GM21381 (cell line): Measurements from ENCODE around the gene PRSS16.
"Not testable (repeated sequence)": the region's sequence is repeated elsewhere in the genome, so short reads cannot be mapped to it uniquely, and the experiment has no call there.

Experiments
- ATAC-seq: cut with Tn5 transposase; IDR thresholded peaks from one replicate; pipeline ENCODE4 v1.9.1; 2021; ENCODE audit warnings: mild to moderate bottlenecking, moderate library complexity; ENCODE audit not compliant: unreplicated experiment

PRSS16 gene

GRCh38 chr6:27242589-27243265, 4.8 kb upstream of the PRSS16 start:
- ATAC-seq = no peak

GRCh38 chr6:27248783-27249182, 1.3 kb downstream of the PRSS16 start:
- ATAC-seq = no peak

GRCh38 chr6:27250277-27251111, 3.0 kb downstream of the PRSS16 start:
- no peak for ATAC-seq

GRCh38 chr6:27251112-27251605, 3.7 kb downstream of the PRSS16 start:
- peak; percentile 65 for ATAC-seq

GRCh38 chr6:27251606-27252251, 4.2 kb downstream of the PRSS16 start:
- peak; percentile 85 for ATAC-seq

- ATAC-seq = no peak
Observed at GRCh38 chr6:27254566-27254965, 7.1 kb downstream of the PRSS16 start.

- no peak for ATAC-seq
Observed at GRCh38 chr6:27255866-27256265, 8.4 kb downstream of the PRSS16 start.

- ATAC-seq = no peak
Observed at GRCh38 chr6:27260369-27260768, 12.9 kb downstream of the PRSS16 start.

- no peak for ATAC-seq
Observed at GRCh38 chr6:27260836-27261375, 13.4 kb downstream of the PRSS16 start.

GRCh38 chr6:27263886-27264285, 16.4 kb downstream of the PRSS16 start:
- no peak for ATAC-seq

GRCh38 chr6:27267003-27267402, 19.5 kb downstream of the PRSS16 start:
- ATAC-seq = not testable (repeated sequence)

- no peak for ATAC-seq
Observed at GRCh38 chr6:27267857-27268434, 20.4 kb downstream of the PRSS16 start.

GRCh38 chr6:27268803-27269202, 21.3 kb downstream of the PRSS16 start:
- ATAC-seq = no peak

GRCh38 chr6:27273783-27274182, 26.3 kb downstream of the PRSS16 start:
- ATAC-seq = no peak

GRCh38 chr6:27275025-27275956, 27.8 kb downstream of the PRSS16 start:
- no peak for ATAC-seq

GRCh38 chr6:27279513-27280063, 32.1 kb downstream of the PRSS16 start:
- ATAC-seq = no peak

GRCh38 chr6:27280064-27280539, 32.6 kb downstream of the PRSS16 start:
- ATAC-seq = no peak

- ATAC-seq = no peak
Observed at GRCh38 chr6:27280540-27281000, 33.1 kb downstream of the PRSS16 start.

GRCh38 chr6:27281105-27281539, 33.6 kb downstream of the PRSS16 start:
- ATAC-seq = no peak
